Upper lobe of left lung (tissue), 6 donors: ENCODE measurements around the gene THRAP3. TPM values are rescaled to one million over a fixed set of nuclear protein-coding genes. Genes with fewer than 3 reads are reported as not detected.
"Not testable (repeated sequence)": the region's sequence is repeated elsewhere in the genome, so short reads cannot be mapped to it uniquely, and the experiment has no call there.

Experiments used
- ATAC-seq, 2 donors: fragments of 200-7000 bp; cut with Tn5 transposase; one replicate each; pipeline ENCODE4 v1.9.1; 2022; ENCODE audit warnings: mild to moderate bottlenecking in 2 of 2, moderate library complexity in 2 of 2; ENCODE audit not compliant: low FRiP score in 2 of 2
- DNase-seq, 2 donors: peaks; one replicate each; pipeline ENCODE4 v3.0.0-alpha.2; 2019 to 2020
- H3K27ac ChIP-seq, 4 donors: fragments of 200-600 bp; sonication (generic); one replicate each; pipeline ENCODE4 v1.5.1; 2016 to 2019
- H3K27me3 ChIP-seq, 4 donors: fragments of 200-600 bp; sonication (generic); one replicate each; pipeline ENCODE4 v1.5.1; 2017 to 2019
- H3K36me3 ChIP-seq, 4 donors: fragments of 200-600 bp; sonication (generic); one replicate each; pipeline ENCODE4 v1.5.1; 2016 to 2019
- H3K4me1 ChIP-seq, 4 donors: fragments of 200-600 bp; sonication (generic); one replicate each; pipeline ENCODE4 v1.5.1; 2018 to 2019
- H3K4me3 ChIP-seq, 4 donors: fragments of 200-600 bp; sonication (generic); one replicate each; pipeline ENCODE4 v1.5.1; 2017 to 2019; ENCODE audit warnings: mild to moderate bottlenecking in 2 of 4, moderate library complexity in 1 of 4
- H3K9me3 ChIP-seq, 4 donors: fragments of 200-600 bp; sonication (generic); one replicate each; pipeline ENCODE4 v1.5.1; 2018 to 2019
- EP300 ChIP-seq, 4 donors: sonication (generic); formaldehyde crosslinking; IDR thresholded peaks; one replicate each; pipeline ENCODE4 v1.5.1; 2017; ENCODE audit warnings: antibody characterized with exemption in 4 of 4, control low read depth in 2 of 4
- POLR2A ChIP-seq, 4 donors: fragments of 450-650 bp; IDR thresholded peaks; one replicate each; pipeline ENCODE4 v1.5.1; 2016 to 2017; ENCODE audit warnings: antibody characterized with exemption in 4 of 4, mild to moderate bottlenecking in 2 of 4
- POLR2AphosphoS5 ChIP-seq, 2 donors: sonication (generic); formaldehyde crosslinking; IDR thresholded peaks; one replicate each; pipeline ENCODE4 v1.5.1; 2017; ENCODE audit warnings: antibody characterized with exemption in 2 of 2
- WGBS, 2 donors: methylation state at CpG; one replicate each; pipeline ENCODE4 v1.1.5; 2017 to 2018; 5-methylcytosine and 5-hydroxymethylcytosine counted together
- total RNA-seq, 6 donors: library from RNA; depleted of rRNA in 4 of 6; stranded (reverse); fragments of >200 nt in 4 of 6; gene quantifications; one replicate each; pipeline versions ENCODE4 v1.1.0 to v1.2.1, GENCODE V29; 2016 to 2021
- TF ChIP-seq, protein P1 (sequence below), 6 experiments: fragments of 450-650 bp in 4 of 6; fragments of 200-600 bp in 2 of 6; sonication (generic) in 2 of 6; IDR thresholded peaks; one replicate each; pipeline ENCODE4 v1.5.1; 2016 to 2019; ENCODE audit warnings: antibody characterized with exemption in 6 of 6
- donor health status: DM: no; HTN: no; CAD: no; lungs with moderate emphysema.
- donor health status: DM: no; HTN: yes; CAD: no; lungs with severe emphysema.

Gene THRAP3
- total RNA-seq, 6 donors from 2014 or later = 55.0 to 91.1 (median 84.0) TPM

DNA sequence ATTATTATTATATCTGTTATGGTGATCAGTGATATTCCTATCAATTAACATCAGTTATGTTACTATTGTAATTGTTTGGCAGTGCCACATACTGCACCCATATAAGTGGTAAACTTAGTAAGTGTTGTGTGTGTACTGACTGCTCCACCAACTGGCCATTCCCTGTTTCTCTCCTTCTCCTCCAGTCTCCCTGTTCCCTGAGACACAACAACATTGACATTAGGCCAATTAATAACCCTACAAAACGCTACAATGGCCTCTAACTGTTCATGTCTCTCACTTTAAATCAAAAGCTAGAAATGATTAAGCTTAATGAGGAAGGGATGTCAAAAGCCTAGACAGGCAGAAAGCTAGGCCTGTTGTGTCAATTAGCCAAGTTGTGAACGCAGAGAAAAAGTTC, 6.6 kb upstream of the THRAP3 start:
- ATAC-seq (no peak), DNase-seq (no peak)
- Histone ChIP-seq H3K27ac (no peak overlapping the region), H3K9me3 (no peaks in the 10 kb centered on the region), H3K36me3 (no peaks in the 10 kb centered on the region), H3K27me3 (no peaks in the 10 kb centered on the region), H3K4me1 (peaks cover under 1 to 2% (median 1%) of the 10 kb centered on the region in 4 donors), H3K4me3 (no peak overlapping the region)
- TF ChIP-seq POLR2A (IDR thresholded peaks at IDR 0.05) (no peak), EP300 (IDR thresholded peaks at IDR 0.05) (no peak), POLR2AphosphoS5 (IDR thresholded peaks at IDR 0.05) (no peak)
- TF ChIP-seq, protein P1, sequence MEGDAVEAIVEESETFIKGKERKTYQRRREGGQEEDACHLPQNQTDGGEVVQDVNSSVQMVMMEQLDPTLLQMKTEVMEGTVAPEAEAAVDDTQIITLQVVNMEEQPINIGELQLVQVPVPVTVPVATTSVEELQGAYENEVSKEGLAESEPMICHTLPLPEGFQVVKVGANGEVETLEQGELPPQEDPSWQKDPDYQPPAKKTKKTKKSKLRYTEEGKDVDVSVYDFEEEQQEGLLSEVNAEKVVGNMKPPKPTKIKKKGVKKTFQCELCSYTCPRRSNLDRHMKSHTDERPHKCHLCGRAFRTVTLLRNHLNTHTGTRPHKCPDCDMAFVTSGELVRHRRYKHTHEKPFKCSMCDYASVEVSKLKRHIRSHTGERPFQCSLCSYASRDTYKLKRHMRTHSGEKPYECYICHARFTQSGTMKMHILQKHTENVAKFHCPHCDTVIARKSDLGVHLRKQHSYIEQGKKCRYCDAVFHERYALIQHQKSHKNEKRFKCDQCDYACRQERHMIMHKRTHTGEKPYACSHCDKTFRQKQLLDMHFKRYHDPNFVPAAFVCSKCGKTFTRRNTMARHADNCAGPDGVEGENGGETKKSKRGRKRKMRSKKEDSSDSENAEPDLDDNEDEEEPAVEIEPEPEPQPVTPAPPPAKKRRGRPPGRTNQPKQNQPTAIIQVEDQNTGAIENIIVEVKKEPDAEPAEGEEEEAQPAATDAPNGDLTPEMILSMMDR (IDR thresholded peaks at IDR 0.05) = peak in 1 of 6 experiments; percentile 23
- WGBS, 2 donors = 58 to 68% methylated on average over 2 of the region's 2 CpGs

GRCh38 chr1:36221901-36222300, 2.3 kb upstream of the THRAP3 start:
- not testable (repeated sequence) for DNase-seq, ATAC-seq, H3K9me3 ChIP-seq, H3K4me3 ChIP-seq, H3K27ac ChIP-seq, H3K36me3 ChIP-seq, H3K27me3 ChIP-seq
- H3K4me1 ChIP-seq = peaks cover 24 to 28% (median 28%) of the 10 kb centered on the region in 4 donors
- 95 to 97% methylated on average over 7 of the region's 7 CpGs for WGBS, 2 donors

- peak overlapping the region in 3 of 4 donors; percentile 62 to 69 (median 65) for H3K4me3 ChIP-seq
- peak overlapping the region; percentile 93 to 96 (median 94) for H3K27ac ChIP-seq
- H3K4me1 ChIP-seq = peaks cover 29 to 36% (median 29%) of the 10 kb centered on the region in 4 donors
- H3K36me3 ChIP-seq = peaks cover 0 to 9% (median 3%) of the 10 kb centered on the region in 4 donors
- TF ChIP-seq POLR2AphosphoS5 (IDR thresholded peaks at IDR 0.05) (no peak), POLR2A (IDR thresholded peaks at IDR 0.05) (no peak), EP300 (IDR thresholded peaks at IDR 0.05) (no peak)
- TF ChIP-seq, protein P1 (IDR thresholded peaks at IDR 0.05) = no peak
- ATAC-seq (no peak), DNase-seq (no peak)
- H3K9me3 ChIP-seq = no peaks in the 10 kb centered on the region
- no peaks in the 10 kb centered on the region for H3K27me3 ChIP-seq
- WGBS, 2 donors = 83 to 85% methylated on average over 33 of the region's 33 CpGs
Measured at GRCh38 chr1:36222481-36223380, 1.5 kb upstream of the THRAP3 start.

DNA sequence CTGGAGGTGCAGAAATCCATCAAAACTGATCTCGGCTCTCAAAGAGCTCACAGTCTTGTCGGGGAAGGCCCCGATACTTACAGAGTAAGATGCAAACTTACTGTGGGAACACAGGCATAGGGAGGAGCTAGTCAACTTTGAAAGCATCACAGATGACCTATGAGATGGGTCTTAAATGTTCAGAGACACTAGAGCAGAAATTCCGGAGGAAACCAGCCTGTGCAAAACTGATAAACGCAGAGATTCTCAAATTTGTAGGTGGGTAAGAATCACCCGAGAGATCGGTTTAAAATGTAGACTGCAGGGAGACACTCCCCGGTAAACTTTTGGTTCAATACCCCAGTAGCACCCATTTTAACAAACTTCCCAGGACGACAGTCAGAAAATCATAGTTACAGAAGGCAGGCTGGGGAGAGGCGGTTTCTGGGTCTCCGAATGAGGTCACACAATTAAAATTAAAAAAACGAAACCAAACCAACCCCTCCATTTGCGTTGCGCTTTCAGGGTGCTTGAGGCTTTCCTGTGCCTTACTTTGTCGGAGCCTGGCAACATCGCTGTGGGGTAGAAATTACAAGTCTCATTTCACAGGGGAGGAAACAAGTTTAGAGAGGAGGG, 755 bp upstream of the THRAP3 start:
- peak overlapping the region; percentile 93 to 96 (median 94) for H3K27ac ChIP-seq
- H3K9me3 ChIP-seq = no peaks in the 10 kb centered on the region
- ATAC-seq (peak in 1 of 2 donors; percentile 36), DNase-seq (no peak)
- H3K27me3 ChIP-seq = no peaks in the 10 kb centered on the region
- peaks cover 0 to 15% (median 6%) of the 10 kb centered on the region in 4 donors for H3K36me3 ChIP-seq
- peak overlapping the region; percentile 29 to 69 (median 64) for H3K4me3 ChIP-seq
- H3K4me1 ChIP-seq = peaks cover 29 to 43% (median 29%) of the 10 kb centered on the region in 4 donors
- TF ChIP-seq POLR2A (IDR thresholded peaks at IDR 0.05) (no peak), EP300 (IDR thresholded peaks at IDR 0.05) (no peak), POLR2AphosphoS5 (IDR thresholded peaks at IDR 0.05) (no peak)
- TF ChIP-seq, protein P1 (IDR thresholded peaks at IDR 0.05) = no peak
- 0 to 2% methylated on average over 16 of the region's 16 CpGs for WGBS, 2 donors
